ENCODE data around the gene KLHL26. TPM values are rescaled to one million over a fixed set of nuclear protein-coding genes. Genes with fewer than 3 reads are reported as not detected.

The KLHL26 gene
- total RNA-seq, 1 donor from 2014 or later: 2.1 TPM

Small RNAs within 50 kb of the gene (small RNA-seq; reads per million reads assigned to genes)
- not detected for gene RN7SL155P

Other genes starting within 250 kb of the KLHL26 start
- gene LRRC25, start 239.4 kb upstream of the KLHL26 start, total RNA-seq: 2.1 TPM
- 79.3 TPM for gene SSBP4, start 217.6 kb upstream of the KLHL26 start, total RNA-seq
- 86.6 TPM for gene ISYNA1, start 198.9 kb upstream of the KLHL26 start, total RNA-seq
- 24.5 TPM for gene ELL, start 115.0 kb upstream of the KLHL26 start, total RNA-seq
- gene FKBP8, start 93.5 kb upstream of the KLHL26 start, total RNA-seq: 116 TPM
- 36.0 TPM for gene KXD1, start 79.2 kb upstream of the KLHL26 start, total RNA-seq
- 905 TPM for gene UBA52, start 65.2 kb upstream of the KLHL26 start, total RNA-seq
- gene REX1BD, start 48.2 kb upstream of the KLHL26 start, total RNA-seq: 26.6 TPM
- 2.6 TPM for gene CRLF1, start 30.2 kb upstream of the KLHL26 start, total RNA-seq
- gene TMEM59L, start 24.2 kb upstream of the KLHL26 start, total RNA-seq: 2.1 TPM
- gene CRTC1, start 46.7 kb downstream of the KLHL26 start, total RNA-seq: 3.1 TPM
- 15.7 TPM for gene COMP, start 154.3 kb downstream of the KLHL26 start, total RNA-seq
- gene UPF1, start 194.9 kb downstream of the KLHL26 start, total RNA-seq: 30.8 TPM

Measured in skeletal muscle tissue (tissue), 2 donors.